Smooth muscle cell (in vitro differentiated cells): ENCODE data around the gene ACSS3. TPM values are rescaled to one million over a fixed set of nuclear protein-coding genes. Genes with fewer than 3 reads are reported as not detected.

Experiments
- DNase-seq: peaks from one replicate; lab custom pipeline; 2025; ENCODE audit not compliant: unreplicated experiment; lab: John Stamatoyannopoulos, UW
- H2AFZ ChIP-seq: fragments of 200-600 bp; sonication (generic); 2 replicates; pipeline ENCODE4 v1.6.0; 2016; ENCODE audit warnings: antibody characterized with exemption, low read depth, mild to moderate bottlenecking
- H3F3A ChIP-seq: fragments of 200-600 bp; sonication (generic); 2 replicates; pipeline ENCODE4 v1.6.0; 2017; ENCODE audit warnings: antibody characterized with exemption, low read depth
- H3K27ac ChIP-seq: fragments of 200-600 bp; sonication (generic); 2 replicates; pipeline ENCODE4 v1.5.1; 2016; ENCODE audit warnings: low read depth, mild to moderate bottlenecking
- H3K27me3 ChIP-seq: fragments of 200-600 bp; sonication (generic); 2 replicates; pipeline ENCODE4 v1.6.1; 2016; ENCODE audit warnings: low read depth, mild to moderate bottlenecking
- H3K36me3 ChIP-seq: fragments of 200-600 bp; sonication (generic); 2 replicates; pipeline ENCODE4 v1.5.1; 2016; ENCODE audit warnings: low read depth
- H3K4me1 ChIP-seq: fragments of 200-600 bp; sonication (generic); 2 replicates; pipeline ENCODE4 v1.5.1; 2016; ENCODE audit warnings: low read depth
- H3K4me2 ChIP-seq: fragments of 200-600 bp; sonication (generic); 2 replicates; pipeline ENCODE4 v1.6.0; 2016; ENCODE audit warnings: mild to moderate bottlenecking
- H3K4me3 ChIP-seq: fragments of 200-600 bp; sonication (generic); 2 replicates; pipeline ENCODE4 v1.5.1; 2016; ENCODE audit warnings: mild to moderate bottlenecking
- H3K79me2 ChIP-seq: fragments of 200-600 bp; sonication (generic); 2 replicates; pipeline ENCODE4 v1.6.0; 2016; ENCODE audit warnings: low read depth, mild to moderate bottlenecking
- H3K9ac ChIP-seq: fragments of 200-600 bp; sonication (generic); 2 replicates; pipeline ENCODE4 v1.6.0; 2016; ENCODE audit warnings: low read depth
- H3K9me3 ChIP-seq: fragments of 200-600 bp; sonication (generic); replicated peaks from 2 replicates; pipeline ENCODE4 v1.5.1; 2016; ENCODE audit warnings: low read depth
- H4K20me1 ChIP-seq: fragments of 200-600 bp; sonication (generic); 2 replicates; pipeline ENCODE4 v1.6.0; 2016; ENCODE audit warnings: low read depth
- CTCF ChIP-seq: fragments of 200-600 bp; sonication (generic); IDR thresholded peaks from 2 replicates; pipeline ENCODE4 v1.5.1; 2017; ENCODE audit warnings: borderline replicate concordance, mild to moderate bottlenecking, antibody characterized with exemption; ENCODE audit not compliant: insufficient read depth, poor library complexity, severe bottlenecking
- WGBS: methylation state at CpG from one replicate; pipeline ENCODE4 v1.1.7; 2016; ENCODE audit warnings: low lambda C conversion rate; 5-methylcytosine and 5-hydroxymethylcytosine counted together
- polyA plus RNA-seq: library from polyadenylated mRNA; unstranded; fragments of >200 nt; fragmentation: Nextera tagmentation; extraction: Ambion mirVana; gene quantifications from 2 replicates; pipeline ENCODE4 v1.2.1, GENCODE V29; 2016
- total RNA-seq: library from RNA; depleted of rRNA; stranded (reverse); fragments of >200 nt; gene quantifications from 2 replicates; pipeline ENCODE4 v1.2.3, GENCODE V29; 2014

ACSS3 gene
- total RNA-seq (8.0 and 15.5 TPM in 2 replicates), polyA plus RNA-seq (6.4 and 7.0 TPM in 2 replicates)

- peak within 1 kb of the TSS; percentile 46 for H3K27ac ChIP-seq
- H3K4me2 ChIP-seq = peak within 1 kb of the TSS; percentile 95
- H3K27me3 ChIP-seq = no peaks in the 10 kb centered on the region
- H3K9ac ChIP-seq = peak within 1 kb of the TSS; percentile 62
- H3K4me1 ChIP-seq = peaks cover 22% of the 10 kb centered on the region
- no peaks in the 10 kb centered on the region for H3K36me3 ChIP-seq
- no peak for TF ChIP-seq CTCF
- peak within 1 kb of the TSS; percentile 98 for H2AFZ ChIP-seq
- peak within 1 kb of the TSS; percentile 87 for H3K4me3 ChIP-seq
- no peaks in the 10 kb centered on the region for H4K20me1 ChIP-seq
- DNase-seq = peak; percentile 10
- 2% methylated on average over 42 of the region's 49 CpGs for WGBS
- H3K9me3 ChIP-seq = no peaks in the 10 kb centered on the region
- H3F3A ChIP-seq = no peaks in the 10 kb centered on the region
- peaks cover 9% of the 10 kb centered on the region for H3K79me2 ChIP-seq
Measured at GRCh38 chr12:81077686-81078441, at the start of gene ACSS3. TSS of gene ACSS3 (plus strand) at chr12:81078079. CDS start at chr12:81078121, 42 bp downstream.

GRCh38 chr12:81034926-81035325, 43.0 kb upstream of the ACSS3 start:
- no peak overlapping the region for H3K4me3 ChIP-seq
- no peaks in the 10 kb centered on the region for H3K9me3 ChIP-seq
- no peak overlapping the region for H3K4me2 ChIP-seq
- H4K20me1 ChIP-seq = no peaks in the 10 kb centered on the region
- TF ChIP-seq CTCF = no peak
- WGBS = 68% methylated on average over 1 of the region's 1 CpG
- H3K9ac ChIP-seq = no peak overlapping the region
- no peaks in the 10 kb centered on the region for H3K79me2 ChIP-seq
- H3K27ac ChIP-seq = no peak overlapping the region
- DNase-seq = no peak
- H2AFZ ChIP-seq = no peak overlapping the region
- H3K27me3 ChIP-seq = no peaks in the 10 kb centered on the region
- H3K36me3 ChIP-seq = no peaks in the 10 kb centered on the region
- H3K4me1 ChIP-seq = no peaks in the 10 kb centered on the region
- H3F3A ChIP-seq = no peaks in the 10 kb centered on the region

GRCh38 chr12:81039231-81039630, 38.6 kb upstream of the ACSS3 start:
- no peaks in the 10 kb centered on the region for H3K9me3 ChIP-seq
- DNase-seq = no peak
- H3K27ac ChIP-seq = no peak overlapping the region
- no peak overlapping the region for H3K4me3 ChIP-seq
- WGBS = 97% methylated on average over 2 of the region's 2 CpGs
- H3K36me3 ChIP-seq = no peaks in the 10 kb centered on the region
- H3K9ac ChIP-seq = no peak overlapping the region
- H3K4me2 ChIP-seq = no peak overlapping the region
- H2AFZ ChIP-seq = no peak overlapping the region
- no peaks in the 10 kb centered on the region for H4K20me1 ChIP-seq
- no peak for TF ChIP-seq CTCF
- no peaks in the 10 kb centered on the region for H3K79me2 ChIP-seq
- no peaks in the 10 kb centered on the region for H3F3A ChIP-seq
- no peaks in the 10 kb centered on the region for H3K27me3 ChIP-seq
- H3K4me1 ChIP-seq = no peaks in the 10 kb centered on the region
